ENCODE results near the gene PRKCE. TPM values are rescaled to one million over a fixed set of nuclear protein-coding genes. Genes with fewer than 3 reads are reported as not detected.

Gene PRKCE
- total RNA-seq, 6 experiments from 2014 or later = 5.2 to 18.8 (median 11.0) TPM

DNA sequence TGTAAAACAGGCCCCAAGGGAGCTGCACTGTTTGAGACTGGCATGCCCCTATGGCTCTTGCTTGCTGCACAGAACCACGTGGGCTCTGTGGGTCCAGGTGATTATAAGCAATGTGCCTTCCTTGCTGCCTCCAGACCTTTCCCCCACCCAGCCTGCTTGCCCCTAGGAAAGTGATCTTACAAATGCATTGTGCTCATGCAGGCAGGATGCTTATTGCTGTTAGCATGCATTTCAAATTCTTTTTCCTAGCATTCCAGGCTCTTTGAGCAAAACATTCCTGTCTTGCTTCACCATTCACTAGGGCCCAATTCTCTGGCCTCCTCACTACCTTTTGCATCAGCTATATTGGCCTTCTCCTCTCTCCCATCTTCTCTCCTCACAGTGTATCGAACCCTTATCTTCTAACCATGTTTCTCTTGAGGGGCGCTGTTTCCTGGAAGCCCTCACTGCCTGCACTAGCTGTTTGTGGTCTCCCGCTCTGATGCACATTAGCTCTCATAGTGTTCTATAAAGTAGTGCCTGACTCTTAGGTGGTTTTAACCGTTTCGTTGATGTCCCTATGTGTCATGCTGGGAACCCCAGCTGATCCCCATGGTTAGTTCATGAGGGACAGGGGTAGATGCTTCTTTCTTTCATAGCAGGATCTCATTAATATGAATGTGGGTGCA lies 492.8 kb downstream of the PRKCE start:
- no peak overlapping the region for H3K27ac ChIP-seq
- DNase-seq = no peak
- H3K4me3 ChIP-seq = no peak overlapping the region
- intact Hi-C loops (cut with DNase I) = no loop called here
- no peaks in the 10 kb centered on the region for H3K9me3 ChIP-seq
- 95% methylated on average over 5 of the region's 6 CpGs for WGBS (ENCODE audit: insufficient coverage, low coverage, low lambda C conversion rate, missing lambda C conversion rate)
- no peak for TF ChIP-seq POLR2A (IDR thresholded peaks at IDR 0.05)
- TF ChIP-seq, protein P1, sequence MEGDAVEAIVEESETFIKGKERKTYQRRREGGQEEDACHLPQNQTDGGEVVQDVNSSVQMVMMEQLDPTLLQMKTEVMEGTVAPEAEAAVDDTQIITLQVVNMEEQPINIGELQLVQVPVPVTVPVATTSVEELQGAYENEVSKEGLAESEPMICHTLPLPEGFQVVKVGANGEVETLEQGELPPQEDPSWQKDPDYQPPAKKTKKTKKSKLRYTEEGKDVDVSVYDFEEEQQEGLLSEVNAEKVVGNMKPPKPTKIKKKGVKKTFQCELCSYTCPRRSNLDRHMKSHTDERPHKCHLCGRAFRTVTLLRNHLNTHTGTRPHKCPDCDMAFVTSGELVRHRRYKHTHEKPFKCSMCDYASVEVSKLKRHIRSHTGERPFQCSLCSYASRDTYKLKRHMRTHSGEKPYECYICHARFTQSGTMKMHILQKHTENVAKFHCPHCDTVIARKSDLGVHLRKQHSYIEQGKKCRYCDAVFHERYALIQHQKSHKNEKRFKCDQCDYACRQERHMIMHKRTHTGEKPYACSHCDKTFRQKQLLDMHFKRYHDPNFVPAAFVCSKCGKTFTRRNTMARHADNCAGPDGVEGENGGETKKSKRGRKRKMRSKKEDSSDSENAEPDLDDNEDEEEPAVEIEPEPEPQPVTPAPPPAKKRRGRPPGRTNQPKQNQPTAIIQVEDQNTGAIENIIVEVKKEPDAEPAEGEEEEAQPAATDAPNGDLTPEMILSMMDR (IDR thresholded peaks at IDR 0.05) = no peak
- ATAC-seq = no peak
- no peaks in the 10 kb centered on the region for H3K27me3 ChIP-seq
- peaks cover 0 to 2% (median 0%) of the 10 kb centered on the region in 4 donors for H3K36me3 ChIP-seq
- H3K4me1 ChIP-seq = peaks cover 0 to 20% (median 0%) of the 10 kb centered on the region in 4 donors

DNA sequence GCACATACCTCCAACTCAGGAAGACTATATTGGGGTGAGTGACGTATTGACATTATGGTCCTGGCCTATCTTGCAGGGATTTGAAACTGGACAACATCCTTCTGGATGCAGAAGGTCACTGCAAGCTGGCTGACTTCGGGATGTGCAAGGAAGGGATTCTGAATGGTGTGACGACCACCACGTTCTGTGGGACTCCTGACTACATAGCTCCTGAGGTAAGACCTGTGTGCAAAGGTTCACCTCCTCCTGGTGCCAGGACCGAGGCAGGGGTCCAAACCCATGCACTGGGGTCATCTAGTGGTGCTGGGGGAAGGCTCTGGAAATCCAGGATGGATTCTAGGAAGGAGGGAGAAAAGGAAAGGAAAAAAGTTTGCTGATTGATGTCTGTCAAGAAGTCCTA lies 493.5 kb downstream of the PRKCE start:
- Histone ChIP-seq H3K4me1 (peaks cover 0 to 19% (median 0%) of the 10 kb centered on the region in 4 donors), H3K4me3 (no peak overlapping the region), H3K27ac (no peak overlapping the region), H3K9me3 (no peaks in the 10 kb centered on the region), H3K36me3 (peaks cover 0 to 2% (median 0%) of the 10 kb centered on the region in 4 donors), H3K27me3 (no peaks in the 10 kb centered on the region)
- intact Hi-C loops (cut with DNase I) = no loop called here
- DNase-seq = no peak
- TF ChIP-seq, protein P1 (IDR thresholded peaks at IDR 0.05) = no peak
- TF ChIP-seq POLR2A (IDR thresholded peaks at IDR 0.05) = no peak
- 94% methylated on average over 4 of the region's 5 CpGs for WGBS (ENCODE audit: insufficient coverage, low coverage, low lambda C conversion rate, missing lambda C conversion rate)
- ATAC-seq = no peak

DNA sequence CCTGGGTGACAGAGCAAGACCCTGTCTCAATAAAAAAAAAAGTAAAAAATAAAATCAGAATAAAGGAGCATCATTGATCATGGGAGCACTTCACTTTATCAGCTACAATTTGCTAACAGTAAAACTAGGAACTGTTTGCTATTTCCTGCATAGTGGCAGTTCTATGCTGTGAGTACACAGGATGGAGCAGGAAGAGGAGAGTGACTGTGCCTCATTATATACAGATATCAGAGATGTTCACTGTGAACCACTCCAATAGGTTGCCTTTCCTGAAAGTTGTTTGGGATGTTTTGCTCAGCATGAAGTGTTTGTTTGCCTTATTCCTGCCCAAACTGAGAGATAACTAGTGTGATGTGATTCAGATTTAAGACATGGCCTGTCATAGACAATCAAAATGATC lies 494.4 kb downstream of the PRKCE start:
- DNase-seq (no peak), ATAC-seq (peak in 3 of 4 donors; percentile 36 to 67 (median 52))
- no peak for TF ChIP-seq POLR2A (IDR thresholded peaks at IDR 0.05)
- TF ChIP-seq, protein P1 (IDR thresholded peaks at IDR 0.05) = no peak
- Histone ChIP-seq H3K4me1 (peaks cover 0 to 11% (median 0%) of the 10 kb centered on the region in 4 donors), H3K27ac (no peak overlapping the region), H3K9me3 (no peaks in the 10 kb centered on the region), H3K4me3 (no peak overlapping the region), H3K27me3 (no peaks in the 10 kb centered on the region), H3K36me3 (peaks cover 0 to 2% (median 0%) of the 10 kb centered on the region in 4 donors)
- intact Hi-C loops (cut with DNase I) = no loop called here

DNA sequence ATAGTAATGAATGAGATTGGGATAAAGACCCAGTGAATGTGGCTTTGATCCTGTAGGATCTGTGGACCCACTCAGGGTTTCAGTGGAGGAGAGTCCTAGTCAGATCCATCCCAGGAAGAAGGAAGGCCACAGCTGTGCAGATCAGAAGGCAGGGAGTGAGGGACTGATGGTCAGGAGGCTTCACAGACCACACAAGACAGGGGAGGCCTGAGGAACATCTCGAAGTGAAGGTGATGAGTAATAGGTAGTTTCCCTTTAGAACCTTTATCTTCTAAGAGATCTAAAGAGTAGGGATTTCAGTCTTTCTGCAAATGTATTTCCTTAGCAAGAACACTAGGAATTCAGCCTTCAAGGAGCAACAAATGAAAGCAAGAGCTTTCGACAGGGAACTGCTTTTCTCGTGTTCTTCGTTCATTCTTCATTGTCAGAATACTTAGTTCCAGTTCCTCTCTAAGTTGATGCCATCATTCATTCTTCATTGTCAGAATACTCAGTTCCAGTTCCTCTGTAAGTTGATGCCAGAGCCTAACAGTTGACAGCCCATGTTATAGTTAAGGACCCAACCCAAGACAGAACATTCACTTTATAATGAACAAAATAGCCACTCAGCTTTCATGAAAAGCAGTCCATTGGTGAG lies 495.5 kb downstream of the PRKCE start:
- no peak for ATAC-seq

More for the DNA sequence above, 495.5 kb downstream of the PRKCE start:
- intact Hi-C loops (cut with DNase I) = no loop called here
- Histone ChIP-seq H3K4me1 (peaks cover 0 to 10% (median 0%) of the 10 kb centered on the region in 4 donors), H3K36me3 (peaks cover 0 to 2% (median 0%) of the 10 kb centered on the region in 4 donors), H3K9me3 (no peaks in the 10 kb centered on the region), H3K27ac (no peak overlapping the region), H3K27me3 (no peaks in the 10 kb centered on the region), H3K4me3 (no peak overlapping the region)
- no peak for TF ChIP-seq POLR2A (IDR thresholded peaks at IDR 0.05)
- TF ChIP-seq, protein P1 (IDR thresholded peaks at IDR 0.05) = no peak
- 78% methylated on average over 4 of the region's 4 CpGs for WGBS (ENCODE audit: insufficient coverage, low coverage, low lambda C conversion rate, missing lambda C conversion rate)
- DNase-seq = no peak
